ENCODE measurements around the gene GALE.
"Not testable (repeated sequence)": the region's sequence is repeated elsewhere in the genome, so short reads cannot be mapped to it uniquely, and the experiment has no call there.

The GALE gene

GRCh38 chr1:23790696-23791515, 9.6 kb downstream of the GALE start, which contains the start of gene LYPLA2:
LYPLA2 (plus strand) TSS chr1:23791145; CDS start chr1:23792683, 1,538 bp downstream.
- peak; percentile 92 for ATAC-seq
- Mint-ChIP-seq H3K9me3 (no peaks in the 10 kb centered on the region), H3K27me3 (no peaks in the 10 kb centered on the region), H3K27ac (peak within 1 kb of the TSS; percentile 96), H3K4me3 (peak within 1 kb of the TSS; percentile 93), H3K4me1 (peaks cover 44% of the 10 kb centered on the region), H3K36me3 (peaks cover 57% of the 10 kb centered on the region)

GRCh38 chr1:23788695-23789094, 11.9 kb downstream of the GALE start:
- Mint-ChIP-seq H3K27ac (no peak overlapping the region), H3K27me3 (no peaks in the 10 kb centered on the region), H3K4me3 (no peak overlapping the region), H3K9me3 (no peaks in the 10 kb centered on the region), H3K36me3 (peaks cover 46% of the 10 kb centered on the region), H3K4me1 (peaks cover 31% of the 10 kb centered on the region)
- no peak for ATAC-seq

- no peaks in the 10 kb centered on the region for H3K9me3 Mint-ChIP-seq
- H3K4me3 Mint-ChIP-seq = no peak overlapping the region
- ATAC-seq = no peak
- H3K4me1 Mint-ChIP-seq = peaks cover 21% of the 10 kb centered on the region
- no peak overlapping the region for H3K27ac Mint-ChIP-seq
- no peaks in the 10 kb centered on the region for H3K27me3 Mint-ChIP-seq
- peaks cover 46% of the 10 kb centered on the region for H3K36me3 Mint-ChIP-seq
Observed at GRCh38 chr1:23787701-23788100, 12.9 kb downstream of the GALE start.

- no peak overlapping the region for H3K27ac Mint-ChIP-seq
- ATAC-seq = no peak
- no peaks in the 10 kb centered on the region for H3K9me3 Mint-ChIP-seq
- H3K4me1 Mint-ChIP-seq = peaks cover 5% of the 10 kb centered on the region
- H3K4me3 Mint-ChIP-seq = no peak overlapping the region
- peaks cover 36% of the 10 kb centered on the region for H3K36me3 Mint-ChIP-seq
- H3K27me3 Mint-ChIP-seq = no peaks in the 10 kb centered on the region
Observed at GRCh38 chr1:23784846-23785245, 15.7 kb downstream of the GALE start.

GRCh38 chr1:23783141-23783540, 17.4 kb downstream of the GALE start:
- not testable (repeated sequence) for H3K27me3 Mint-ChIP-seq, ATAC-seq, H3K27ac Mint-ChIP-seq

GRCh38 chr1:23779826-23780371, 20.7 kb downstream of the GALE start:
- peaks cover 23% of the 10 kb centered on the region for H3K4me1 Mint-ChIP-seq
- peak overlapping the region; percentile 80 for H3K4me3 Mint-ChIP-seq
- ATAC-seq = no peak
- H3K36me3 Mint-ChIP-seq = no peaks in the 10 kb centered on the region
- no peaks in the 10 kb centered on the region for H3K9me3 Mint-ChIP-seq
- no peaks in the 10 kb centered on the region for H3K27me3 Mint-ChIP-seq
- H3K27ac Mint-ChIP-seq = no peak overlapping the region

More at GRCh38 chr1:23783141-23783540, 17.4 kb downstream of the GALE start:
- not testable (repeated sequence) for H3K9me3 Mint-ChIP-seq, H3K4me3 Mint-ChIP-seq
- H3K36me3 Mint-ChIP-seq = peaks cover 27% of the 10 kb centered on the region
- H3K4me1 Mint-ChIP-seq = peaks cover 18% of the 10 kb centered on the region

- peak; percentile 95 for ATAC-seq
- Mint-ChIP-seq H3K9me3 (no peaks in the 10 kb centered on the region), H3K27ac (peak within 1 kb of the TSS; percentile 83), H3K36me3 (no peaks in the 10 kb centered on the region), H3K4me3 (peak within 1 kb of the TSS; percentile 80), H3K4me1 (peaks cover 23% of the 10 kb centered on the region), H3K27me3 (no peaks in the 10 kb centered on the region)
Observed at GRCh38 chr1:23777979-23778814, 22.4 kb downstream of the GALE start, which contains the start of gene PITHD1. PITHD1 (plus strand) TSS chr1:23778418; CDS start chr1:23778516, 98 bp downstream.

- no peaks in the 10 kb centered on the region for H3K9me3 Mint-ChIP-seq
- no peak overlapping the region for H3K27ac Mint-ChIP-seq
- no peak overlapping the region for H3K4me3 Mint-ChIP-seq
- H3K4me1 Mint-ChIP-seq = peaks cover 30% of the 10 kb centered on the region
- ATAC-seq = no peak
- no peaks in the 10 kb centered on the region for H3K27me3 Mint-ChIP-seq
- H3K36me3 Mint-ChIP-seq = no peaks in the 10 kb centered on the region
Observed at GRCh38 chr1:23776217-23776616, 24.3 kb downstream of the GALE start.

- Mint-ChIP-seq H3K9me3 (no peaks in the 10 kb centered on the region), H3K27ac (no peak overlapping the region), H3K27me3 (no peaks in the 10 kb centered on the region), H3K4me1 (peaks cover 19% of the 10 kb centered on the region), H3K36me3 (no peaks in the 10 kb centered on the region), H3K4me3 (no peak overlapping the region)
- ATAC-seq = no peak
Observed at GRCh38 chr1:23774174-23774880, 26.2 kb downstream of the GALE start.

- no peak overlapping the region for H3K27ac Mint-ChIP-seq
- no peak overlapping the region for H3K4me3 Mint-ChIP-seq
- no peak for ATAC-seq
- no peaks in the 10 kb centered on the region for H3K9me3 Mint-ChIP-seq
- no peaks in the 10 kb centered on the region for H3K36me3 Mint-ChIP-seq
- H3K27me3 Mint-ChIP-seq = no peaks in the 10 kb centered on the region
- peaks cover 12% of the 10 kb centered on the region for H3K4me1 Mint-ChIP-seq
Observed at GRCh38 chr1:23772854-23773242, 27.7 kb downstream of the GALE start.

GRCh38 chr1:23772049-23772853, 28.3 kb downstream of the GALE start:
- Mint-ChIP-seq H3K4me1 (peaks cover 7% of the 10 kb centered on the region), H3K4me3 (no peak overlapping the region), H3K9me3 (no peaks in the 10 kb centered on the region), H3K27me3 (no peaks in the 10 kb centered on the region), H3K27ac (no peak overlapping the region), H3K36me3 (no peaks in the 10 kb centered on the region)
- ATAC-seq = peak; percentile 90

- Mint-ChIP-seq H3K9me3 (no peaks in the 10 kb centered on the region), H3K4me1 (peaks cover 6% of the 10 kb centered on the region), H3K27me3 (no peaks in the 10 kb centered on the region), H3K4me3 (no peak overlapping the region), H3K36me3 (peaks cover 11% of the 10 kb centered on the region), H3K27ac (no peak overlapping the region)
- ATAC-seq = no peak
Observed at GRCh38 chr1:23768733-23769132, 31.8 kb downstream of the GALE start.

- Mint-ChIP-seq H3K4me3 (no peak overlapping the region), H3K27me3 (no peaks in the 10 kb centered on the region), H3K36me3 (peaks cover 39% of the 10 kb centered on the region)
Observed at GRCh38 chr1:23763041-23763577, 37.4 kb downstream of the GALE start.

GRCh38 chr1:23759277-23759676, 41.3 kb downstream of the GALE start:
- no peak for ATAC-seq
- Mint-ChIP-seq H3K9me3 (no peaks in the 10 kb centered on the region), H3K27me3 (no peaks in the 10 kb centered on the region), H3K36me3 (peaks cover 52% of the 10 kb centered on the region), H3K4me1 (peaks cover 6% of the 10 kb centered on the region), H3K27ac (no peak overlapping the region), H3K4me3 (no peak overlapping the region)

More at GRCh38 chr1:23763041-23763577, 37.4 kb downstream of the GALE start:
- H3K27ac Mint-ChIP-seq = no peak overlapping the region
- no peak for ATAC-seq
- peaks cover 6% of the 10 kb centered on the region for H3K4me1 Mint-ChIP-seq
- no peaks in the 10 kb centered on the region for H3K9me3 Mint-ChIP-seq
